Measurements from ENCODE around the gene SUSD6.

DNA sequence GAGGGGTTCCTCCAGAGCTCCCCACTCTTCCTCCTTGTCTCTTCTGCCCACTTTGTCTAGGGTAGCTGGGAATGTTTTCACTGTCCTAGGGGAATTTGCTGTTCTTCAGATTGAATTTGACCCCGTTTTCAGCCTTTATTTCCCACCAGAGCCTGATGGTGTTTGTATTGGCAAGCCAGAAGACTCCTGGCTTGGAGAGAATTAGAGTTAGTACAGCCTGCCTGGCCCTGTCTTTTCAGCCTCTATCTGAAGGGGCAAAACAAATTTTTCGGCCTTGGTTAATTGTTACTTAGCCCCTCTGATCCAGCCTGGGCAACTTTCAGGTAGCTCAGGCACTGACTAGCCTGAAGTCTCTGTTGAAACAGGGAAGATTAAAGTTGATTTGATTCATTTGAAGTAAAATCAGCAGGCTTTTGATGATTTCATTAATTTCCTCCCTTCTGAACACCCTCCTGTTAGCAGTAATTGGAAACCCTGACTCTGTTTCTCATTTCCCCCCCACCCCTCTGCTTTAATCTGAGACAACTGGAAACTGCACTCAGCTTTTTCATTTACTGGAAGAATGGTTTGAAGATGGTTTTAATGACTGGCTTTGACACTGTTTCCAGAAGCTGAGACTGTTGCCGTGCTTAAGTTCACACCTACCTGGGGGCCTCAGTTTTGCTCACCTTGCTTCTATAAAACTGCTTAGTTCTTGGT, 63.3 kb downstream of the SUSD6 start:
- TF ChIP-seq, protein P1, sequence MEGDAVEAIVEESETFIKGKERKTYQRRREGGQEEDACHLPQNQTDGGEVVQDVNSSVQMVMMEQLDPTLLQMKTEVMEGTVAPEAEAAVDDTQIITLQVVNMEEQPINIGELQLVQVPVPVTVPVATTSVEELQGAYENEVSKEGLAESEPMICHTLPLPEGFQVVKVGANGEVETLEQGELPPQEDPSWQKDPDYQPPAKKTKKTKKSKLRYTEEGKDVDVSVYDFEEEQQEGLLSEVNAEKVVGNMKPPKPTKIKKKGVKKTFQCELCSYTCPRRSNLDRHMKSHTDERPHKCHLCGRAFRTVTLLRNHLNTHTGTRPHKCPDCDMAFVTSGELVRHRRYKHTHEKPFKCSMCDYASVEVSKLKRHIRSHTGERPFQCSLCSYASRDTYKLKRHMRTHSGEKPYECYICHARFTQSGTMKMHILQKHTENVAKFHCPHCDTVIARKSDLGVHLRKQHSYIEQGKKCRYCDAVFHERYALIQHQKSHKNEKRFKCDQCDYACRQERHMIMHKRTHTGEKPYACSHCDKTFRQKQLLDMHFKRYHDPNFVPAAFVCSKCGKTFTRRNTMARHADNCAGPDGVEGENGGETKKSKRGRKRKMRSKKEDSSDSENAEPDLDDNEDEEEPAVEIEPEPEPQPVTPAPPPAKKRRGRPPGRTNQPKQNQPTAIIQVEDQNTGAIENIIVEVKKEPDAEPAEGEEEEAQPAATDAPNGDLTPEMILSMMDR (IDR thresholded peaks at IDR 0.05), result no peak
- no peak for TF ChIP-seq EZH2 (IDR thresholded peaks at IDR 0.05; ENCODE audit: borderline replicate concordance, insufficient read depth, low read depth, low read length, poor library complexity, severe bottlenecking)

All from B cell (primary cell).